Tibial nerve (tissue), 4 donors: ENCODE data around the gene ELMO1.

Experiments
- CTCF ChIP-seq, 5 experiments: fragments of 200-600 bp in 3 of 5; fragments of 450-650 bp in 2 of 5; sonication (generic) in 3 of 5; IDR thresholded peaks; one replicate each; pipeline ENCODE4 v1.5.1; 2016 to 2019; ENCODE audit warnings: antibody characterized with exemption in 5 of 5, mild to moderate bottlenecking in 3 of 5, moderate library complexity in 2 of 5
- EP300 ChIP-seq, 2 donors: sonication (generic); formaldehyde crosslinking; IDR thresholded peaks; one replicate each; pipeline ENCODE4 v1.6.1; 2017; ENCODE audit warnings: antibody characterized with exemption in 2 of 2, mild to moderate bottlenecking in 1 of 2
- POLR2A ChIP-seq, 2 donors: fragments of 450-650 bp; IDR thresholded peaks; one replicate each; pipeline ENCODE4 v1.6.1; 2017; ENCODE audit warnings: antibody characterized with exemption in 2 of 2, mild to moderate bottlenecking in 2 of 2, moderate library complexity in 2 of 2

GRCh38 chr7:36900988-36901710, 547.5 kb downstream of the ELMO1 start:
- TF ChIP-seq CTCF (IDR thresholded peaks at IDR 0.05) (no peak), POLR2A (IDR thresholded peaks at IDR 0.05) (no peak), EP300 (IDR thresholded peaks at IDR 0.05) (no peak)
